ENCODE measurements around the gene ACOX2. TPM values are rescaled to one million over a fixed set of nuclear protein-coding genes. Genes with fewer than 3 reads are reported as not detected.

Gene ACOX2
- polyA plus RNA-seq, 2 of the 4 experiments (the other 2 are of a cell fraction): 4.8 to 23.2 TPM

- TF ChIP-seq TP53 (CRISPR knock-in tag; IDR thresholded peaks at IDR 0.05) (no peak), ZSCAN20 (CRISPR knock-in tag; IDR thresholded peaks at IDR 0.05) (no peak), HEYL (CRISPR knock-in tag; IDR thresholded peaks at IDR 0.05) (no peak), ZFP36 (IDR thresholded peaks at IDR 0.05; ENCODE audit: borderline replicate concordance, partially characterized antibody) (no peak), CBX2 (IDR thresholded peaks at IDR 0.05; ENCODE audit: borderline replicate concordance, low read depth) (no peak), EP300 (IDR thresholded peaks at IDR 0.05) (no peak), RCOR1 (IDR thresholded peaks at IDR 0.05; ENCODE audit: low read depth, low read length) (no peak)
These were observed 2.1 kb downstream of the ACOX2 start (continued) for GRCh38 chr3:58534592-58535494.

- peak; percentile 69 to 74 for DNase-seq (ENCODE audit: low read depth in 1 of 2, low spot score in 1 of 2)
- Histone ChIP-seq H3K27ac (peak overlapping the region; percentile 30 to 64; a peak in 5 of 6 replicates), H3K9me3 (no peaks in the 10 kb centered on the region), H3K4me2 (0 out of 3 replicates have a peak overlapping the region, but pooled peaks have one; percentile 16), H3K4me1 (peaks cover 60% of the 10 kb centered on the region), H3K4me3 (no peak overlapping the region)
- ChIA-PET CTCF (interaction anchor here (0.5 to 2.3 kb wide), 17 partner anchors 10 to 226 kb away, joined by 3 to 11 read pairs (median 4); partner anchors contain the start of genes HTD2 and RPP14), POLR2A (no interaction called here)
- ATAC-seq: peak; percentile 76 to 85; a peak in 5 of 6 replicates
- WGBS (ENCODE audit: missing lambda C conversion rate): 38% methylated on average over 6 of the region's 11 CpGs
- TF ChIP-seq CHD4 (IDR thresholded peaks at IDR 0.05; ENCODE audit: borderline replicate concordance): no peak
- no peak for TF ChIP-seq SREBF2 (IDR thresholded peaks at IDR 0.05)
- TF ChIP-seq SMC3 (IDR thresholded peaks at IDR 0.05): peak; percentile 93
- TF ChIP-seq RAD21 (conservative IDR thresholded peaks at IDR 0.05 in 1 of 2, IDR thresholded peaks at IDR 0.05 in 1 of 2): peak; percentile 85
- TF ChIP-seq, protein P1, sequence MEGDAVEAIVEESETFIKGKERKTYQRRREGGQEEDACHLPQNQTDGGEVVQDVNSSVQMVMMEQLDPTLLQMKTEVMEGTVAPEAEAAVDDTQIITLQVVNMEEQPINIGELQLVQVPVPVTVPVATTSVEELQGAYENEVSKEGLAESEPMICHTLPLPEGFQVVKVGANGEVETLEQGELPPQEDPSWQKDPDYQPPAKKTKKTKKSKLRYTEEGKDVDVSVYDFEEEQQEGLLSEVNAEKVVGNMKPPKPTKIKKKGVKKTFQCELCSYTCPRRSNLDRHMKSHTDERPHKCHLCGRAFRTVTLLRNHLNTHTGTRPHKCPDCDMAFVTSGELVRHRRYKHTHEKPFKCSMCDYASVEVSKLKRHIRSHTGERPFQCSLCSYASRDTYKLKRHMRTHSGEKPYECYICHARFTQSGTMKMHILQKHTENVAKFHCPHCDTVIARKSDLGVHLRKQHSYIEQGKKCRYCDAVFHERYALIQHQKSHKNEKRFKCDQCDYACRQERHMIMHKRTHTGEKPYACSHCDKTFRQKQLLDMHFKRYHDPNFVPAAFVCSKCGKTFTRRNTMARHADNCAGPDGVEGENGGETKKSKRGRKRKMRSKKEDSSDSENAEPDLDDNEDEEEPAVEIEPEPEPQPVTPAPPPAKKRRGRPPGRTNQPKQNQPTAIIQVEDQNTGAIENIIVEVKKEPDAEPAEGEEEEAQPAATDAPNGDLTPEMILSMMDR (IDR thresholded peaks at IDR 0.05): peak; percentile 80
- no peak for FAIRE-seq
These were observed 4.2 kb downstream of the ACOX2 start for GRCh38 chr3:58532794-58533220.

- POLR2A ChIA-PET: no interaction called here
- FAIRE-seq (no peak), ATAC-seq (peak; percentile 26 to 46; a peak in 4 of 6 replicates), DNase-seq (ENCODE audit: low read depth in 1 of 2, low spot score in 1 of 2) (peak in 1 of 2 experiments; percentile 49)
- Histone ChIP-seq H3K27ac (no peak overlapping the region), H3K4me1 (peaks cover 55% of the 10 kb centered on the region), H3K9me3 (no peaks in the 10 kb centered on the region), H3K4me2 (no peak overlapping the region), H3K4me3 (no peak overlapping the region)
- no peak for TF ChIP-seq MAFK (IDR thresholded peaks at IDR 0.05; ENCODE audit: partially characterized antibody)
- TF ChIP-seq, protein P1 (IDR thresholded peaks at IDR 0.05): peak; percentile 31
- CTCF ChIA-PET: interaction anchor here (0.6 to 2.3 kb wide), 21 partner anchors 9 to 225 kb away, joined by 3 to 12 read pairs (median 4); partner anchors contain the start of genes HTD2, KCTD6 and RPP14
- 47% methylated on average over 2 of the region's 2 CpGs for WGBS (ENCODE audit: missing lambda C conversion rate)
These were observed 5.0 kb downstream of the ACOX2 start for GRCh38 chr3:58531956-58532355.

- no peak for ATAC-seq
- DNase-seq (ENCODE audit: low read depth in 1 of 2, low spot score in 1 of 2): no peak
- no peak overlapping the region for H3K4me2 ChIP-seq
- FAIRE-seq: no peak
- no peaks in the 10 kb centered on the region for H3K9me3 ChIP-seq
- H3K4me1 ChIP-seq: peaks cover 55% of the 10 kb centered on the region
- WGBS (ENCODE audit: missing lambda C conversion rate): 80% methylated on average over 1 of the region's 7 CpGs
- ChIA-PET POLR2A (no interaction called here), CTCF (interaction anchor here (0.6 to 2.3 kb wide), 22 partner anchors 9 to 224 kb away, joined by 3 to 12 read pairs (median 4); partner anchors contain the start of genes HTD2, KCTD6 and RPP14)
- no peak overlapping the region for H3K4me3 ChIP-seq
- H3K27ac ChIP-seq: no peak overlapping the region
- TF ChIP-seq EHMT2 (IDR thresholded peaks at IDR 0.05; ENCODE audit: low read depth) (no peak), CHD4 (IDR thresholded peaks at IDR 0.05; ENCODE audit: borderline replicate concordance) (no peak), BCL3 (IDR thresholded peaks at IDR 0.05) (no peak), FOXS1 (CRISPR knock-in tag; IDR thresholded peaks at IDR 0.05) (no peak), HEYL (CRISPR knock-in tag; IDR thresholded peaks at IDR 0.05) (no peak), ZFP36 (IDR thresholded peaks at IDR 0.05; ENCODE audit: borderline replicate concordance, partially characterized antibody) (no peak), BHLHE40 (IDR thresholded peaks at IDR 0.05; ENCODE audit: low read depth, low read length) (no peak), MYC (IDR thresholded peaks at IDR 0.05; ENCODE audit: borderline replicate concordance, low read length) (no peak), KDM5A (IDR thresholded peaks at IDR 0.05) (no peak), POLR2AphosphoS2 (conservative IDR thresholded peaks at IDR 0.05; ENCODE audit: low read length) (no peak), CHD2 (IDR thresholded peaks at IDR 0.05; ENCODE audit: low read length, partially characterized antibody) (no peak)
- TF ChIP-seq, protein P2, sequence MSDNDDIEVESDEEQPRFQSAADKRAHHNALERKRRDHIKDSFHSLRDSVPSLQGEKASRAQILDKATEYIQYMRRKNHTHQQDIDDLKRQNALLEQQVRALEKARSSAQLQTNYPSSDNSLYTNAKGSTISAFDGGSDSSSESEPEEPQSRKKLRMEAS (IDR thresholded peaks at IDR 0.05): no peak
- TF ChIP-seq, protein P3, sequence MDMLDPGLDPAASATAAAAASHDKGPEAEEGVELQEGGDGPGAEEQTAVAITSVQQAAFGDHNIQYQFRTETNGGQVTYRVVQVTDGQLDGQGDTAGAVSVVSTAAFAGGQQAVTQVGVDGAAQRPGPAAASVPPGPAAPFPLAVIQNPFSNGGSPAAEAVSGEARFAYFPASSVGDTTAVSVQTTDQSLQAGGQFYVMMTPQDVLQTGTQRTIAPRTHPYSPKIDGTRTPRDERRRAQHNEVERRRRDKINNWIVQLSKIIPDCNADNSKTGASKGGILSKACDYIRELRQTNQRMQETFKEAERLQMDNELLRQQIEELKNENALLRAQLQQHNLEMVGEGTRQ (IDR thresholded peaks at IDR 0.05): no peak
These were observed 5.4 kb downstream of the ACOX2 start for GRCh38 chr3:58531555-58531954.
